ENCODE measurements around the gene JPH2.
A peak's percentile ranks its signal among the peaks of the same experiment; 100 is the strongest.
"Not testable (repeated sequence)": the region's sequence is repeated elsewhere in the genome, so short reads cannot be mapped to it uniquely, and the experiment has no call there.

Gene JPH2

GRCh38 chr20:44190197-44190852 lies 3.3 kb upstream of the JPH2 start:
- TF ChIP-seq CTCF (IDR thresholded peaks at IDR 0.05; ENCODE audit: low read depth, low read length) = peak; percentile 80

GRCh38 chr20:44188752-44189151 lies 1.8 kb upstream of the JPH2 start:
- no peak overlapping the region for H3K4me3 ChIP-seq (ENCODE audit: low read depth, low read length)
- DNase-seq (ENCODE audit: low read depth) = peak; percentile 85
- TF ChIP-seq CTCF (IDR thresholded peaks at IDR 0.05; ENCODE audit: low read depth, low read length) = no peak
- peak; percentile 8; the same call in 1 of the 2 replicates for TF ChIP-seq MYC (IDR thresholded peaks at IDR 0.05; ENCODE audit: low read depth, low read length)
- TF ChIP-seq POLR2A (IDR thresholded peaks at IDR 0.05; ENCODE audit: extremely low read depth, insufficient read length) = no peak
- no peak for TF ChIP-seq MAX (IDR thresholded peaks at IDR 0.05; ENCODE audit: low read depth, low read length)

More at GRCh38 chr20:44190197-44190852, 3.3 kb upstream of the JPH2 start:
- DNase-seq (ENCODE audit: low read depth) = peak; percentile 81
- not testable (repeated sequence) for H3K4me3 ChIP-seq (ENCODE audit: low read depth, low read length)

GRCh38 chr20:44187772-44188709 lies 1.1 kb upstream of the JPH2 start:
- no peak for TF ChIP-seq MYC (IDR thresholded peaks at IDR 0.05; ENCODE audit: low read depth, low read length)
- no peak for TF ChIP-seq POLR2A (IDR thresholded peaks at IDR 0.05; ENCODE audit: extremely low read depth, insufficient read length)
- TF ChIP-seq CTCF (IDR thresholded peaks at IDR 0.05; ENCODE audit: low read depth, low read length) = no peak
- TF ChIP-seq MAX (IDR thresholded peaks at IDR 0.05; ENCODE audit: low read depth, low read length) = no peak
- H3K4me3 ChIP-seq (ENCODE audit: low read depth, low read length) = peak overlapping the region; percentile 9
- peak; percentile 62 for DNase-seq (ENCODE audit: low read depth)

GRCh38 chr20:44186674-44187053 lies 324 bp downstream of the JPH2 start:
- DNase-seq (ENCODE audit: low read depth) = no peak
- TF ChIP-seq MYC (IDR thresholded peaks at IDR 0.05; ENCODE audit: low read depth, low read length) = no peak
- no peak for TF ChIP-seq CTCF (IDR thresholded peaks at IDR 0.05; ENCODE audit: low read depth, low read length)
- TF ChIP-seq POLR2A (IDR thresholded peaks at IDR 0.05; ENCODE audit: extremely low read depth, insufficient read length) = no peak
- no peak for TF ChIP-seq MAX (IDR thresholded peaks at IDR 0.05; ENCODE audit: low read depth, low read length)
- no peak overlapping the region for H3K4me3 ChIP-seq (ENCODE audit: low read depth, low read length)

- no peak for TF ChIP-seq MYC (IDR thresholded peaks at IDR 0.05; ENCODE audit: low read depth, low read length)
- TF ChIP-seq MAX (IDR thresholded peaks at IDR 0.05; ENCODE audit: low read depth, low read length) = no peak
- TF ChIP-seq CTCF (IDR thresholded peaks at IDR 0.05; ENCODE audit: low read depth, low read length) = no peak
- TF ChIP-seq POLR2A (IDR thresholded peaks at IDR 0.05; ENCODE audit: extremely low read depth, insufficient read length) = no peak
- H3K4me3 ChIP-seq (ENCODE audit: low read depth, low read length) = no peak overlapping the region
- DNase-seq (ENCODE audit: low read depth) = no peak
These were observed 787 bp downstream of the JPH2 start for GRCh38 chr20:44186201-44186600.
